ENCODE measurements around the gene ABCA2.

- TF ChIP-seq, protein P1, sequence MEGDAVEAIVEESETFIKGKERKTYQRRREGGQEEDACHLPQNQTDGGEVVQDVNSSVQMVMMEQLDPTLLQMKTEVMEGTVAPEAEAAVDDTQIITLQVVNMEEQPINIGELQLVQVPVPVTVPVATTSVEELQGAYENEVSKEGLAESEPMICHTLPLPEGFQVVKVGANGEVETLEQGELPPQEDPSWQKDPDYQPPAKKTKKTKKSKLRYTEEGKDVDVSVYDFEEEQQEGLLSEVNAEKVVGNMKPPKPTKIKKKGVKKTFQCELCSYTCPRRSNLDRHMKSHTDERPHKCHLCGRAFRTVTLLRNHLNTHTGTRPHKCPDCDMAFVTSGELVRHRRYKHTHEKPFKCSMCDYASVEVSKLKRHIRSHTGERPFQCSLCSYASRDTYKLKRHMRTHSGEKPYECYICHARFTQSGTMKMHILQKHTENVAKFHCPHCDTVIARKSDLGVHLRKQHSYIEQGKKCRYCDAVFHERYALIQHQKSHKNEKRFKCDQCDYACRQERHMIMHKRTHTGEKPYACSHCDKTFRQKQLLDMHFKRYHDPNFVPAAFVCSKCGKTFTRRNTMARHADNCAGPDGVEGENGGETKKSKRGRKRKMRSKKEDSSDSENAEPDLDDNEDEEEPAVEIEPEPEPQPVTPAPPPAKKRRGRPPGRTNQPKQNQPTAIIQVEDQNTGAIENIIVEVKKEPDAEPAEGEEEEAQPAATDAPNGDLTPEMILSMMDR (IDR thresholded peaks at IDR 0.05), result no peak
- TF ChIP-seq, protein P2, sequence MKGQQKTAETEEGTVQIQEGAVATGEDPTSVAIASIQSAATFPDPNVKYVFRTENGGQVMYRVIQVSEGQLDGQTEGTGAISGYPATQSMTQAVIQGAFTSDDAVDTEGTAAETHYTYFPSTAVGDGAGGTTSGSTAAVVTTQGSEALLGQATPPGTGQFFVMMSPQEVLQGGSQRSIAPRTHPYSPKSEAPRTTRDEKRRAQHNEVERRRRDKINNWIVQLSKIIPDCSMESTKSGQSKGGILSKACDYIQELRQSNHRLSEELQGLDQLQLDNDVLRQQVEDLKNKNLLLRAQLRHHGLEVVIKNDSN (CRISPR knock-in tag; IDR thresholded peaks at IDR 0.05), result no peak
Measured at GRCh38 chr9:136962701-136963248, 65.3 kb downstream of the ABCA2 start.
